ENCODE results near the gene SKOR1.

SKOR1 gene

GRCh38 chr15:67825881-67826716 lies 790 bp downstream of the SKOR1 start:
- Histone ChIP-seq H3K4me3 (ENCODE audit: low read depth, low read length) (peak overlapping the region; percentile 39), H3K27me3 (ENCODE audit: insufficient read depth, low read depth, severe bottlenecking) (peaks cover 73% of the 10 kb centered on the region), H3K9me3 (ENCODE audit: severe bottlenecking) (peaks cover 20% of the 10 kb centered on the region), H3K36me3 (no peaks in the 10 kb centered on the region), H3K27ac (no peak overlapping the region)
- no peak for DNase-seq
- no peak for TF ChIP-seq CTCF (IDR thresholded peaks at IDR 0.05; ENCODE audit: low read depth, low read length)

GRCh38 chr15:67826717-67827561 lies 1.6 kb downstream of the SKOR1 start:
- Histone ChIP-seq H3K4me3 (ENCODE audit: low read depth, low read length) (no peak overlapping the region), H3K9me3 (ENCODE audit: severe bottlenecking) (peaks cover 20% of the 10 kb centered on the region), H3K27ac (no peak overlapping the region), H3K27me3 (ENCODE audit: insufficient read depth, low read depth, severe bottlenecking) (peaks cover 65% of the 10 kb centered on the region), H3K36me3 (no peaks in the 10 kb centered on the region)
- DNase-seq, result no peak
- no peak for TF ChIP-seq CTCF (IDR thresholded peaks at IDR 0.05; ENCODE audit: low read depth, low read length)

GRCh38 chr15:67827562-67828277 lies 2.4 kb downstream of the SKOR1 start:
- Histone ChIP-seq H3K27ac (no peak overlapping the region), H3K4me3 (ENCODE audit: low read depth, low read length) (no peak overlapping the region), H3K9me3 (ENCODE audit: severe bottlenecking) (peaks cover 20% of the 10 kb centered on the region), H3K27me3 (ENCODE audit: insufficient read depth, low read depth, severe bottlenecking) (peaks cover 64% of the 10 kb centered on the region), H3K36me3 (no peaks in the 10 kb centered on the region)
- TF ChIP-seq CTCF (IDR thresholded peaks at IDR 0.05; ENCODE audit: low read depth, low read length), result no peak
- DNase-seq, result no peak

- no peak for DNase-seq
- H3K27me3 ChIP-seq (ENCODE audit: insufficient read depth, low read depth, severe bottlenecking), result peaks cover 68% of the 10 kb centered on the region
- peaks cover 20% of the 10 kb centered on the region for H3K9me3 ChIP-seq (ENCODE audit: severe bottlenecking)
- TF ChIP-seq CTCF (IDR thresholded peaks at IDR 0.05; ENCODE audit: low read depth, low read length), result no peak
- H3K36me3 ChIP-seq, result no peaks in the 10 kb centered on the region
- no peak overlapping the region for H3K27ac ChIP-seq
- H3K4me3 ChIP-seq (ENCODE audit: low read depth, low read length), result no peak overlapping the region
Measured at GRCh38 chr15:67828278-67828968, 3.1 kb downstream of the SKOR1 start.

- Histone ChIP-seq H3K4me3 (ENCODE audit: low read depth, low read length) (no peak overlapping the region), H3K9me3 (ENCODE audit: severe bottlenecking) (peaks cover 20% of the 10 kb centered on the region), H3K27me3 (ENCODE audit: insufficient read depth, low read depth, severe bottlenecking) (peaks cover 68% of the 10 kb centered on the region), H3K27ac (no peak overlapping the region), H3K36me3 (no peaks in the 10 kb centered on the region)
- no peak for DNase-seq
- TF ChIP-seq CTCF (IDR thresholded peaks at IDR 0.05; ENCODE audit: low read depth, low read length), result no peak
Measured at GRCh38 chr15:67828969-67829646, 3.8 kb downstream of the SKOR1 start.
